OCI-M2 (cell line): Measurements from ENCODE around the gene SHF.
A peak's percentile ranks its signal among the peaks of the same experiment; 100 is the strongest.

Experiments used
- DNase-seq: peaks from one replicate; lab custom pipeline; 2025; ENCODE audit not compliant: unreplicated experiment; lab: John Stamatoyannopoulos, UW

SHF gene

GRCh38 chr15:45200001-45200798 is 12.4 kb upstream of the SHF start:
- peak; percentile 96 for DNase-seq

- no peak for DNase-seq
These were observed 11.5 kb upstream of the SHF start for GRCh38 chr15:45199136-45199810.

GRCh38 chr15:45198337-45199135 is 10.8 kb upstream of the SHF start:
- DNase-seq, result peak; percentile 77

- DNase-seq, result no peak
These were observed 9.7 kb upstream of the SHF start for GRCh38 chr15:45197512-45197911.

GRCh38 chr15:45187578-45187893 is 230 bp downstream of the SHF start:
- DNase-seq, result no peak

- no peak for DNase-seq
These were observed 792 bp downstream of the SHF start for GRCh38 chr15:45186771-45187577.

- DNase-seq, result no peak
These were observed 1.6 kb downstream of the SHF start for GRCh38 chr15:45185903-45186770.

- DNase-seq, result no peak
These were observed 2.5 kb downstream of the SHF start for GRCh38 chr15:45185069-45185779.

- DNase-seq, result no peak
These were observed 3.2 kb downstream of the SHF start for GRCh38 chr15:45184562-45185041.

GRCh38 chr15:45183511-45183910 is 4.3 kb downstream of the SHF start:
- DNase-seq, result no peak

GRCh38 chr15:45182996-45183395 is 4.8 kb downstream of the SHF start:
- no peak for DNase-seq

- no peak for DNase-seq
These were observed 6.1 kb downstream of the SHF start for GRCh38 chr15:45181491-45182285.

- DNase-seq, result no peak
These were observed 6.9 kb downstream of the SHF start for GRCh38 chr15:45180648-45181436.

GRCh38 chr15:45180201-45180600 is 7.6 kb downstream of the SHF start:
- DNase-seq, result no peak

- no peak for DNase-seq
These were observed 8.4 kb downstream of the SHF start for GRCh38 chr15:45179221-45179985.

GRCh38 chr15:45177285-45177684 is 10.5 kb downstream of the SHF start:
- no peak for DNase-seq

GRCh38 chr15:45174577-45174976 is 13.2 kb downstream of the SHF start:
- DNase-seq, result no peak
